Medulla oblongata (tissue), 1 donor: ENCODE results near the gene PPP3CA.
A peak's percentile ranks its signal among the peaks of the same experiment; 100 is the strongest.

ENCODE experiments used
- DNase-seq: peaks from one replicate; pipeline ENCODE4 v3.0.0-alpha.2; 2015; ENCODE audit errors: extremely low spot score

The PPP3CA gene

DNA sequence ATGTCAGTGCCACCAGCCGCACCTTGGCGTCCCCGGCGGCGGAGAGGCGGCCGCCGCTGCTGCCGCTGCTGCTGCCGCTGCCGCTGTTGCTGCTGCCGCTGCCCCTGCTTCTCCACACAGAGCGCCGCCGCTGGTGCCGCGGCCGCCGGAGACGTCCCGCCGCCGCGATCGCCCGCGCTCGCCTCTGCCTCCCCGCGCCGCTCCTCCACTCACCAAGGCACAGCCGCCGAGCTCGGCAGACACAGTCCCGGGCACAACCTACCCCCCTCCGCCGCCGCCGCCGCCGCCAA lies at the start of gene PPP3CA:
TSS of gene PPP3CA (minus strand) at position 260 of the 290 bp plus-strand sequence.
- DNase-seq = no peak

GRCh38 chr4:101393256-101393655 lies 45.9 kb upstream of the PPP3CA start:
- no peak for DNase-seq

- DNase-seq = no peak
Observed at GRCh38 chr4:101370663-101371210, 23.4 kb upstream of the PPP3CA start.

DNA sequence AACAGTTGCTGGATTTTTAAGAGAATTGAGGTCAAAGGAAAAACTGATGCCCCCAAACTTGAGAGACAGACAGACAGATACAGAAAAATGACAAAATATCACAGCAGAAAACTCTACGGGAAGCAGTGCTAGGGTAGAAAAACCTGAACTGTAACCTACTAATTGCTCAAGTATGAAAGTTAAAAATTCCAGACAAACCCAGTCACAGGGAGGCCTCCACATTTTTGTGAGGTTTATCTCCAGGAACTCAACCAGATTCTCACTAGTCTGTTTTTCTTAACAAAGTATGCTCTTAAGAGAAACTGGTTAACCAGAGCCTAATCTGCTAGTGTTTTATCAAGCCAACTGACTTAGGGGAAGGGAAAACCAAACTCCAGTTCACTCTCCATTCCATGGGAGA lies 19.9 kb upstream of the PPP3CA start:
- no peak for DNase-seq

GRCh38 chr4:101366331-101366730 lies 19.0 kb upstream of the PPP3CA start:
- no peak for DNase-seq

- DNase-seq = no peak
Observed at GRCh38 chr4:101357751-101358150, 10.4 kb upstream of the PPP3CA start.

DNA sequence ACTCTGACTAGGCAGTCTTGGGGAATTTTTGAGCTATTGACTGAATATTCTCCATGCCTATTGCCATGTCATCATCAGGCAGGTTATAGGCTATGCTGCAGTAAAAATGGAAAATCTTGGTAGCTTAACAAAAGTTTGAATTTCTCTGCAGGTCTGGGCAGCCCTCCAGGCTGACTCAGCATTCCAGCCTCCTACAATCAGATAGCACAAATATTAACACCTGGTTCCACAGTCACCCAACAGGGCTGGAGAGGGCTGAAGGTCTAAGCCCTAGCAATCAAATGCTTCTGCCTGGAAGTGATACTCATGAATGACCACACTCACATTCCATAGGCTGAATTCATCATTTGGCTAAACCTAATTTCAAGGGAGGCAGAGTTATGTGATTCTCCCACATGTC lies 9.6 kb upstream of the PPP3CA start:
- DNase-seq = no peak

- DNase-seq = no peak
Observed at GRCh38 chr4:101355767-101356702, 8.7 kb upstream of the PPP3CA start.

GRCh38 chr4:101355246-101355645 lies 7.9 kb upstream of the PPP3CA start:
- DNase-seq = no peak

DNA sequence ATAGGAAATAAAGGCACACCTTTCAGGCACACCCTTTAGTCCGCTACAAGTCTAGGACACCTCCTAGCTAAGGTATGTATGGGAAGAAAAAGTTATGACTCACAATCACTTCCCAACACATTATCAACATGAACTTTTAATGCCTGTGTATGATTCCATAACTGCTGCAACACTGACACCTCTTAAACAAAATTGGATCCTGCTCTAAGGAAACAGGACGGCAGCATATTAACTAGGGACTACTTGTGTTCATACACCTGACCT lies 2.4 kb upstream of the PPP3CA start:
- no peak for DNase-seq

DNA sequence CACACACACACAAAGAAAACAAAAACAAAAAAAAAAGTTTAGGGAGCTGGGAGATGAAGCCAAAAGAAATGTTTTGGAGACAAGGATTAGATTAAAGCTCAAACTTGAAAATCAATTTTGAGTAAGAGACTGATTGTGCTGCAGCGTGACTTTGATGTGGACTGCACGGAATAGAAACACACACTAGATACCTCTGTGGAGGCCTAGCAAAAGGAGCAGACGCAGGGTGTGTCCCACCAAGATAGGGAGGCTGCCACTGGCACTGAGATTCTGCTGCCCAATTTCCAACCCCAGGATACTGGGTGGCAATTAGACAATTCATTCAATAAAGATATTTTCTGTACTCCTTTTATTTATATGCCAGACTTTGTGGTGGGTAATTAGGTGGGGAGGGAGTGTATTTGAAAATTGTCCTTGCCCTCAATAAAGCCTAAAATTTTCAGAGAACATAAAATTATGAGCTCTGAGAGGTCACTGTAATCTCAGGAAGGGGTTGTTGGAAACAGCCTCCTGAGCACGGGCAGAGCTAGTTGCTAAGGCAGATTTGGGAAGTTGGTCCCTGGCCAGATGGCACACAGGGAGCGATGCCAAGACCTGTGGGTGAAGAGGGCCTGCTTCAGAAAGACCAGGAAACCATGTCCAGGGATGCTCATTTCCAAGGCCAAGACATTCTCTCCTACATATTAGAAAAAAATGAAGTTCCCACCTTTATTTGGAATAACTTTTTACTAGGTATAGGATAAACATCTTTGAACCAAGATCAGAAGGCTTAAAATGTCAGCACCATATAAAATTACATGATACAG lies 1.9 kb upstream of the PPP3CA start:
- peak; percentile 47 for DNase-seq

GRCh38 chr4:101348367-101348827 lies 1.1 kb upstream of the PPP3CA start:
- DNase-seq = peak; percentile 51

- peak; percentile 99 for DNase-seq
Observed at GRCh38 chr4:101347557-101348366, 436 bp upstream of the PPP3CA start.

GRCh38 chr4:101346351-101347266 lies 717 bp downstream of the PPP3CA start:
- peak; percentile 62 for DNase-seq

DNA sequence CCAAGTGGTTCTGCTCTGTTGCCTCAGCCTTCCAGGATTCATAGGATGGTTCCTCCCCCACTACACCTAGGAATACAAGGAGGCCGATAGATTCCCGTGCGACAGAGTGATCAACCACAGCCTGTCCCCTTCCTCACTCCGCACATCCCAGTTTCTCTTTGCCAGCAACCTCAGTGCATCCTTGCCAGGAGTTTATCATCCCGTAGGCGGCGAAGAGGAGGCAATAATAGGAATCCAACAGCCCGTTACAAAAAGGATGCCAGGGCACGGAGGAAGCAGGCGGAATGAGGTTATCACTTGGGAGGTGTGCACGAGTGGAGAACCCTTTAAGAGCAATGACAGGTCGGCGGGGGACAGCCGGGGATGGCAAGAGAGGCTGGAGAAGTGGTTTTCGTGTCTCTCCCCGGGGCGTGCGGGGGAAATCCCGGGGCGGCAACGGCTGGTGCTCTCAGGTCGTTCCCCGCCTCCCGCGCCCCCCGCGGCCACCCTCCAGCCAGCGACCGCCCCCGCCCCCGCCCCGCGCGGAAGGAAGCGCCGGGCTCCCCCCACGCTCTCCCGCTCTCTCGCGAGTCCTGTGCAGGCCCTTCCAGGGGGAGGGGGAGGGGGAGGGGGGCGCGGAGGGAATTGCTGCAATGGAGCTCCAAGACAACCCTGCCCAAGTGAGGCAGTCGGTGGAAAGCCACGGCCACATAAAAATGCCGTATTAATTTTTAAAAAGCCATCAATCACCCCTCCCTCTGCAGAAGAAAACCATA lies 1.6 kb downstream of the PPP3CA start:
- peak; percentile 44 for DNase-seq

GRCh38 chr4:101345271-101345595 lies 2.1 kb downstream of the PPP3CA start:
- DNase-seq = no peak

- DNase-seq = no peak
Observed at GRCh38 chr4:101339332-101339731, 8.0 kb downstream of the PPP3CA start.

- DNase-seq = no peak
Observed at GRCh38 chr4:101337688-101338087, 9.6 kb downstream of the PPP3CA start.

- DNase-seq = no peak
Observed at GRCh38 chr4:101334963-101335572, 12.3 kb downstream of the PPP3CA start.

GRCh38 chr4:101332424-101332823 lies 14.9 kb downstream of the PPP3CA start:
- no peak for DNase-seq
